Stimulated activated CD4-positive, alpha-beta T cell treated with anti-CD3 and anti-CD28 coated beads, Interleukin-2, amount 100 ng/mL, for 48 hours (primary cell): ENCODE data around the gene DEFB131B.
A peak's percentile ranks its signal among the peaks of the same experiment; 100 is the strongest.
"Not testable (repeated sequence)": the region's sequence is repeated elsewhere in the genome, so short reads cannot be mapped to it uniquely, and the experiment has no call there.

Source experiments
- DNase-seq, 2 donors: peaks; one replicate each; pipeline ENCODE4 v3.0.0-alpha.2; 2020

DEFB131B gene

DNA sequence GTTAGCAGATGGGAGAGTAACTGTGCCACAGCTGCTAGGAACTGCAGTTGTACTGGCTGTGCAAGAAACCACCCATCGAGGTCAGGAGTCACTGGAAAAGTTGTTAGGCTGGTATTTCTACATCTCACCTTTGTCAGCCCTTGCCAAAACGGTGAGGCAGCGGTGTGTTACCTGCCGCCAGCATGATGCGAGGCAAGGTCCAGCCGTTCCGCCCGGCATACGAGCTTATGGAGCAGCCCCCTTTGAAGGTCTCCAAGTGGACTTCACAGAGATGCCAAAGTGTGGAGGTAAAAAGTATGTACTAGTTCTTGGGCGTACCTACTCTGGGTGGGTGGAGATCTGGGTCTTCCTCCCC is 33.7 kb downstream of the DEFB131B start:
- not testable (repeated sequence) for DNase-seq

DNA sequence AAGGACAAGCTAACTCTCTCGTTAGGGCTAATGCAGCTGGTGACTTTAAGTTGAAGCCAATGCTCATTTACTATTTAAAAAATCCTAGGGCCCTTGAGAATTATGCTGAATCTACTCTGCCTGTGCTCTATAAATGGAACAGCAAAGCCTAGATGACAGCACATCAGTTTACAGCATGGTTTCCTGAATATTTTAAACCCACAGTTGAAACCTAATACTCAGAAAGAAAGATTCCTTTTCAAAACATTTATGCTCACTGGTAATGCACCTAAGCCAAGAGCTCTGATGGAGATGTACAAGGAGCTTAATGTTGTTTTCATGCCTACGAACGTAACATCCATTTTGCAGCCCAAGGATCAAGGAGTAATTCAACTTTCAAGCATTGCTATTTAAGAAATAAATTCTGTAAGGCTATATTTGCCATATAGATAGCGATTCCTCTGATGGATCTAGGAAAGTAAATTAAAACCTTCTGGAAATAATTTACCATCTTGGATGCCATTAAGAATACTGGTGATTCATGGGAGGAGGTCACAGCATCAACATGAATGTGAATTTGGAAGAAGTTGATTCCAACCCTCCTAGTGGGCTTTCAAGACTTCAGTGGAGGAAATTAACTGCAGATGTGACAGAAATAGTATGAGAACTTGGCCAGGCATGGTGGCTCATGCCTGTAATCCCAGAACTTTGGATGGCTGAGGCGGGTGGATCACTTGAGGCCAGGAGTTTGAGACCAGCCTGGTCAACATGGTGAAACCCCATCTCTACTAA is 35.7 kb downstream of the DEFB131B start:
- DNase-seq, result no peak

DNA sequence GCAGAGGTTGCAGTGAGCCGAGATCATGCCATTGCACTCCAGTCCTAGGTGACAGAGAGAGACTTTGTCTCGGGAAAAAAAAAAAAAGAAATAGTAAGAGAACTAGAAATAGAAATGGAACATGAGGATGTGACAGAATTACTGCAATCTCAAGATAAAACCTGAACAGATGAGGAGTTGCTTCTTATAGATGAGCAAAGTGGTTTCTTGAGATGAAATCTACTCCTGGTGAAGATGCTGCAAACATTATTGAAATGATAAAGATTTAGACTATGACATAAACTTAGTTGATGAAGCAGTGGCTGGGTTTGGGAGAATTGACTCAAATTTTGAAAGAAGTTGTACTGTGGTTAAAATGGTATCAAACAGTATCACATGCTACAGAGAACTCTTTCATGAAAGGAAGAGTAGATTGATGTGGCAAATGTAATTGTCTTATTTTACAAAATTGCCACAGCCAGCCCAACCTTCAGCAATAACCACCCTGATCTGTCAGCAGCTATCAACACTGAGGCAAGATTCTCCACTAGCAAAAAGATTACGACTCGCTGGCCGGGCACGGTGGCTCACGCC is 36.5 kb downstream of the DEFB131B start:
- no peak for DNase-seq

DNA sequence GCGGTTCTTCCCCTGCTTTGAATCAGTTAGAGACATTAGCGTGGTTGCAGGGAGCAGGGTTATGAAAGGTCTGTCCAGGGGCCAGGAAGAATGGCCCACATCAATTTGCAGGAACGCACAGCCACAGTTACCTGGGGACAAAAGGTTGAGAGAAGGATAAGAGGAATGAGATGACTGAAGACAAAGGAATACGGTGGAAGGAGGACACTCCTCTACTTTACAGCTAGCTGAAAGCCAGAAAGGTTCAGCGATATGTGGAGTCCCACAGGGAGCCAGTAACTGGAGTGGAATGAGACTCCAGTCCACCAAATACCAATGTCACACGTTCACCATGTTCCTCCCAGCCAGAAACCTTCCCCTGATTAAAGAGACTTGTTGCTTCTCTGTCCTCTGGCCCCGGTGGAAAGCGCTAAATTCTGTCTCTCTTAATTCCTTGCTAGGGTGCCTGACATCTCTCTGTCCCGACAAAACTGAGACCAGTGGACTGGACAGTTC is 39.4 kb downstream of the DEFB131B start:
- no peak for DNase-seq

DNA sequence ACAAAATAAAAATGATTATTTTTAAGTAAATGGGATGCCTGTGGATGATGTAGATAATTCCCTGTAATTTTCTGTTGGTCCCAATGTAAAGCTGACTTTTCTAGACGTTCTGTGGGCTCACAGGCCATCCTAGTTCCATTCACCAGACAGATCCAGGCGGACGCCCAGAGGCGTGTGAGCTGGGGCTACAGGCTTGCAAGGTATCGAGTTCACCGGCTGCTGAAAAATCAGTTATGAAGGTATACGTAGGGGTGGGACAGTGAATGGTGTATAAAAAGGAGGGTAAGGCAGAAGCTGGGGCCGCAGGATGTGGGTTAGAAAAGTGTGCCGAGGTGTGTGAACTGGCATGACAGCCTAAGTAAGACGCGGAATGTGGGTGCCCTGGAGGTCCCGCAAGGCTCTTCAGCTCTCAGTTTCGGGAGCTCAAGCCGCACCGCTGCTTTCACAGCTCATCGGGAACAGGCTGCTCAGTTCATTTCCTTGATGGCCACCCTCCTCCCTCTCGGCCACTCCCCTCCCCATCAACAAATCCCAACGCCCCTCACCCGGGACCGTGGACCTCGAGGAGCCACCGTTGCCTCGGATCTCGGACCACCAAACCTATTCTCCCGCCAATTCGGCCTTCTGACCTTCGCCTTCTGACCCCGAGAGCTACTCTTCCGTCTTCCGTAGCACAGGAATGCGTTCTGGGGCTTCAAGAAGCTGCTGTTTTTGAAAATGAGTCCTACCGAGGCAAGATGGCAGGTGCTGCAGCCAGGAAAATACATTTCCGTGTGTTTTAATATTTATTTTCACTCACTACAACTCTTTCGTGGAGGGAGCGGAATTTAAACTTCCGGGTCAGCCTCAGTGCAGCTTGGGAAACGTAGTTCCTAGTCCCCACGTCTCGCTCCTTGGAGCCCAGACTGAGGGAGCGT is 49.8 kb downstream of the DEFB131B start, which contains the start of gene XNDC1N:
Gene XNDC1N (minus strand): TSS at position 775 of the 917 bp plus-strand sequence. CDS start 5,241 bp downstream, outside the sequence.
- DNase-seq, result peak; percentile 54 to 56

DNA sequence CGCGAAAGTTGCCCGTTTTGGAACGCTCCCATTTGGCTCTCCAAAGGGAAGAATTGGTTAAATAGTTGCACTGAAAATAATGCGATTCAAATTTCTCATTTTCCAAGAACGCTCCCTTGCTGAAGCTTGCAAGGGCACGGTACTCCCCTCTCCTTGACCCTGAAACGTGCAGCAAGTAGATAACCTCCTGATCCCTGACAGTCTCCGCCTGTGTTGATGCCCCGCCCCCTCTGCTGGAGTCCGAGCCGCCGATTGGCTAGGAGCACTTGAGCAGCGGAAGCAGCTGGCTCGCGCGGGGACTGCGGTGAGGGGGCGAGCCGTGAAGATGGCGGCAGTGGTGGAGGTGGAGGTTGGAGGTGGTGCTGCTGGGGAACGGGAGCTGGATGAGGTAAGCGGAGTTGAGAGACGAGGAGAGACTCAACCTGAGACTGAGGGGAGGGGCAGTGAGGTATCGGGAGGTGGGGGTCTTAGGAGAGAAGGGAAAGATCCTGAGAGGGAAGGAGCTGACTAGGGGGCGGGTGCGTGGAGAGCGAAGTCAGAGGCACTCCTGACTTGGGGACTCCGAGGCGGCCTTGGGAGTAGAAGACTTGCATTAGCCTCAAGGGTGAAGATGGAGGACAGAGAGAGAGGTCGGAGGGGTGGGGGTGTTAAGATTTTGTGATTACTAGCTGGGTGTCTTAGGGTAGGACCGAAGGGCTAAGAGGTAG is 50.6 kb downstream of the DEFB131B start, which contains the start of gene RNF121:
Gene RNF121 (plus strand): TSS at position 310 of the 707 bp plus-strand sequence. CDS start 16 bp downstream, at position 326.
- peak; percentile 96 for DNase-seq

DNA sequence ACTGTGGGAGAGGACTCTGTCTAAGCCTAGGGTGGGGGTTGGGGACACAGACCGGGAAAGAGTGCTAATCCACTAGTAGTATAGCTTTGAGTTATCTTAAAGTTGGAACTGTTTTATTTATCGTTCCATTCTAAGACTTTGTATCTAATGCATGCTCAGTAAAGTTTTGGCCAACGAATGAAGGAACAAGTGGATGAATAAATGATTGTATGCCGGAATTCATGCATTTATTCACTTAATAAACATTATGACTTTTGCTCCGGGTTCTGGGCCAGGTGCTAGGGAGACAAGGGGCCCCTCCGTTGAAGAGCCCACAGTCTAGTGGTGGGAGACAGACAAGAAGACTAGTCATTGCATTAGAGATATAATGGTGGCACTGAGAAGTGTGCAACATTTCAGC is 51.2 kb downstream of the DEFB131B start:
- DNase-seq, result no peak

DNA sequence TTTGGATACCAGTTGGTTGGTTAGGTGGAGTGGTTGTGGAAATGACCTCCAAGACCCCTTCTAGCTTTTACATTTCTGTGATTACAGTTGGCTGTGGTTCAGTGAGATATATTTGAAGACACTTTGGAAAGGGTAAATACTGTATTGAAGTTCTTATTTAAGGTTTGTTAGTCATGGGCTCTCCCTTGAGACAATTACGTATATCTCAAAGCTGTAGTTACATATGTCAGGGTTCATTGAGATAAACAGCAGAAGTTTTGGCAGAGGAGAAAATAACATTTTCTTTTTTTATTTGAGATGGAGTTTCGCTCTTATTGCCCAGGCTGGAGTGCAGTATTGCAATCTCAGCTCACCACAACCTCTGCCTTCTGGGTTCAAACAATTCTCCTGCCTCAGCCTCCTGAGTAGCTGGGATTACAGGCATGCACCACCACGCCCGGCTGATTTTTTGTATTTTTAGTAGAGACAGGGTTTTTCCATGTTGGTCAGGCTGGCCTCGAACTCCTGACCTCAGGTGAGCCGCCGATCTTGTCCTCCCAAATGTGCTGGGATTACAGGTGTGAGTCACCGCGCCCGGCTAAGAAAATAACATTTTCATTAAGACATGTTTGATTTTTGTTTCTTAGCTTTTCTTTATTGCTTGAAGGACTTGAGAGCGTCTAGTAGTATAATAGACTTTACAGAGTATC is 52.4 kb downstream of the DEFB131B start:
- DNase-seq, result peak in 1 of 2 donors; percentile 18

DNA sequence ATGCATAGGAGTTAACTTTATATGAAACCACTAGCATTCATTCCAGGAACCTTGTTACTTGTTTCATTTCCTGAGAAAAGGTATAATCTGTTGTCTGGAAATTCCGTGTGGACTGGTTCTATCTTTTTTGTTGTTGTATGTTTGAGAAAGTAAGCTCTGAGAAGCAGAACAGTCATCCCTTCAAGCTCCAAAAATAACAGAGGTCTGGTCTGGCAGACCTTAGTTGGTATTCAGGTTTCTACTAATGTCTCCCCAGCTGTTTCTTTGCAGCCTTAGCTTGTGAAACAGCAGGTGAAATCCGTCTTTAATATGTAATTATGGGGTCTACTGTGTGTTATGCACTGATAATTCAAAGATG is 53.0 kb downstream of the DEFB131B start:
- no peak for DNase-seq

DNA sequence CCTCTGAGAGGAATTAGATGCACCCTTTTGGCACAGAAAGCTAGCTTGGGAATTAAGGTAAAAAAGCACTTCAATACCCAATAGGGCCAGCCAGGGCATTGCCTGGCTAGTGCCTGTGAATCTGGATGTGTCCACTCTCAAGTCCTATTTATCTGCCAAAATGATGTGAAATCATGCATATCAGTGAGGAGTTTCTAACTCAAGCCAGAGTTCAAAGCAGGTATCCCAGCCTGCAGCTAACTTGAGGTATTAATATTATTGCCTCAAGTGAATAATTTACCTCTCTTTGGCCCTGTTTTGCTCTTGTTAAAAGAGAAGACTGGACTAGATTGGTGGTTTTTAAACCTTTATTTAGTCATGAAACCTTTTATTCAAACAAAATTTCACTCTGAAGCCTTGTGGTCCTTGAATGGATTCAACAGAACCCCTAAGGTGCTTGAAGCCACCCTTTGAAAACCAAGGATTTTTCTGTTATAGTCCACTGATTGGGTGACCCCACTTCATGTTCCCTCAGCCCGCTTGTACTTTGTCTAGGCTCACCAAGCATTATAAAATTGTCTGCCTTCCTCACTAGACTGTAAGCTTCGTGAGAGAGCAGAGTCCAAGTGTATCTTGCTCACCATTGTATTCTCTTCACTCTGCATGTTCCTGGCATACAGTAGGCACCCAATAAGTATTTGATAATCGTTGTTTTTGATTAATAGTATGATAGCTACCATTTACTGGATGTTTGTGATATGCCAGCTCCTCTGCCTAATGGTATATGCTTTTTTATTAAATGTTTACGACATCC is 55.1 kb downstream of the DEFB131B start:
- DNase-seq, result no peak
